Coronary artery (tissue), 2 donors: ENCODE results near the gene KIAA0930.

Experiments
- DNase-seq: peaks from one replicate; pipeline ENCODE4 v3.0.0-alpha.2; 2017; ENCODE audit warnings: low spot score
- H3K27ac ChIP-seq, 2 donors: fragments of 200-600 bp; sonication (generic); one replicate each; pipeline ENCODE4 v1.5.1; 2016 to 2019
- H3K4me3 ChIP-seq: fragments of 200-600 bp; sonication (generic); 2 replicates; pipeline ENCODE4 v1.5.1; 2016; ENCODE audit warnings: mild to moderate bottlenecking, moderate library complexity
- TF ChIP-seq, protein P1 (sequence below): fragments of 200-600 bp; sonication (generic); IDR thresholded peaks from one replicate; pipeline ENCODE4 v1.5.1; 2019; ENCODE audit warnings: antibody characterized with exemption

The KIAA0930 gene

DNA sequence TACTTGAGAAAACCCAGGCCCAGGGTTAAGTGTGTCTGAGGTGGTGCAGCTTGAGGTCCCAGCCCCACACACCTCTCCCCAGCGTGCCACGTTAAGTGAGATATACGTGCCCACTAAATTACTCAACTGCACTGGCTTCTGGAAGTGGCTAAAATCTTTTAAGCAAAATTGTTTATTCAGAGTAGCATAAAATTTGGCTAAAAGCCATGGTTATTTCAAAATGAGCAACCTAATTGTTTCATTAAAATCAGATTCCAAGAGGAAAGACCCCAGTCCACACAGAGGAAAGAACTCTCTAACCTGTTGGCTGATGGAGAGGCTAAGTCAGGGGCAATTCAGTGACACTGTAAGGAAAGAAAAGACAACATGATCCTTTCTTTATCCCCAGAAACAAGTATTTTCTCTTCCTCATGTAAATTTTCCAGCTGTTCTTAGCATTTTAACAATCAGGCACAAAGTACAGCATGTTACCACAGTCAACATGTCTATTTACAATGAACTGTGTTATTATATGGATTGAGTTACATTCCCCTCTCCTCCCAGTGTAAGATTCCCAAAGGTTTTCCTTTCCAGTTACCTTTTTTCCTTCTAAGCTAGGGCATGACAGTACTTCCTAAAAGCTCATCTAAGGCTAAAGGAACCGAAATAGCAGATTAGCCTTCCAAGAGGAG lies 50.4 kb downstream of the KIAA0930 start:
- Histone ChIP-seq H3K4me3 (no peak overlapping the region), H3K27ac (no peak overlapping the region)
- TF ChIP-seq, protein P1, sequence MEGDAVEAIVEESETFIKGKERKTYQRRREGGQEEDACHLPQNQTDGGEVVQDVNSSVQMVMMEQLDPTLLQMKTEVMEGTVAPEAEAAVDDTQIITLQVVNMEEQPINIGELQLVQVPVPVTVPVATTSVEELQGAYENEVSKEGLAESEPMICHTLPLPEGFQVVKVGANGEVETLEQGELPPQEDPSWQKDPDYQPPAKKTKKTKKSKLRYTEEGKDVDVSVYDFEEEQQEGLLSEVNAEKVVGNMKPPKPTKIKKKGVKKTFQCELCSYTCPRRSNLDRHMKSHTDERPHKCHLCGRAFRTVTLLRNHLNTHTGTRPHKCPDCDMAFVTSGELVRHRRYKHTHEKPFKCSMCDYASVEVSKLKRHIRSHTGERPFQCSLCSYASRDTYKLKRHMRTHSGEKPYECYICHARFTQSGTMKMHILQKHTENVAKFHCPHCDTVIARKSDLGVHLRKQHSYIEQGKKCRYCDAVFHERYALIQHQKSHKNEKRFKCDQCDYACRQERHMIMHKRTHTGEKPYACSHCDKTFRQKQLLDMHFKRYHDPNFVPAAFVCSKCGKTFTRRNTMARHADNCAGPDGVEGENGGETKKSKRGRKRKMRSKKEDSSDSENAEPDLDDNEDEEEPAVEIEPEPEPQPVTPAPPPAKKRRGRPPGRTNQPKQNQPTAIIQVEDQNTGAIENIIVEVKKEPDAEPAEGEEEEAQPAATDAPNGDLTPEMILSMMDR: no peak
- DNase-seq: no peak

DNA sequence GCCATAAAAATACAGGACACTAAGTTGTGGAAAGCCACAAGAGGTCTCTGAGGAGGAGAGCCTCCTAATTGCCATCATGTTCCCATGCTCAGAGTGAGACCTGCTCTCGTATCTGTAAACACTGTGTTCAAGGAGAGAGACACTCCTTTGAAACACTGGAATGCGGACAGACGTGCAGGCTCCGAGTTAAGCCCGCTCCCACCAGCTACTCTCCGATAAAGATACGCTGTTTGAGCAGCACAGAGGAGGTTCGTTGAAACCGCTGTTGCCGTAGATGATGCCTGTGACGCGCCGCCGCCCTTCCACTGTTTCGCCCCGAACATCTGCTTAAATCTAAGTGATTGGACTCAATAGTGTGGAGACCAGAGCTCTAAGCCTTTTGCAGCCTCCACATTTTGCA lies 51.9 kb downstream of the KIAA0930 start:
- Histone ChIP-seq H3K4me3 (no peak overlapping the region), H3K27ac (no peak overlapping the region)
- no peak for DNase-seq
- TF ChIP-seq, protein P1: no peak

DNA sequence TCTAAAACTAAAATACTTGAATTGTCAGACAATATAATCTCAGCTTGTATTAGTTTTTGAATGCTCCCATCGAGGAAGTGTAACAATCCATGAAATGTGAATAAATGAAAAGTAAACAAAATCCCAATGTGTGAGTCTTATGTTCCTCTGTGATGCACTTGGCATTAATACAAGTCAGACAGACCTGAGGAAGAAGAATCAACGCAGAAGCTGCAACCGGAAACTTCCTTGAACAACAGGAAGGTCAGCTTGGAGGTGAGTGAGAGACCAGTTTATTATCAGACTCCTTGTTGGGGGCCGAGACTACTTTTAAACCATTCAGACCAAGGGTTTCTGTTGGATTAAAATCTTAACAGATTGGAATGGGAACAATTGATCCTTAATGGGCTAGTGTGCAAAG lies 52.8 kb downstream of the KIAA0930 start:
- no peak for DNase-seq
- Histone ChIP-seq H3K27ac (no peak overlapping the region), H3K4me3 (no peak overlapping the region)
- TF ChIP-seq, protein P1: no peak

DNA sequence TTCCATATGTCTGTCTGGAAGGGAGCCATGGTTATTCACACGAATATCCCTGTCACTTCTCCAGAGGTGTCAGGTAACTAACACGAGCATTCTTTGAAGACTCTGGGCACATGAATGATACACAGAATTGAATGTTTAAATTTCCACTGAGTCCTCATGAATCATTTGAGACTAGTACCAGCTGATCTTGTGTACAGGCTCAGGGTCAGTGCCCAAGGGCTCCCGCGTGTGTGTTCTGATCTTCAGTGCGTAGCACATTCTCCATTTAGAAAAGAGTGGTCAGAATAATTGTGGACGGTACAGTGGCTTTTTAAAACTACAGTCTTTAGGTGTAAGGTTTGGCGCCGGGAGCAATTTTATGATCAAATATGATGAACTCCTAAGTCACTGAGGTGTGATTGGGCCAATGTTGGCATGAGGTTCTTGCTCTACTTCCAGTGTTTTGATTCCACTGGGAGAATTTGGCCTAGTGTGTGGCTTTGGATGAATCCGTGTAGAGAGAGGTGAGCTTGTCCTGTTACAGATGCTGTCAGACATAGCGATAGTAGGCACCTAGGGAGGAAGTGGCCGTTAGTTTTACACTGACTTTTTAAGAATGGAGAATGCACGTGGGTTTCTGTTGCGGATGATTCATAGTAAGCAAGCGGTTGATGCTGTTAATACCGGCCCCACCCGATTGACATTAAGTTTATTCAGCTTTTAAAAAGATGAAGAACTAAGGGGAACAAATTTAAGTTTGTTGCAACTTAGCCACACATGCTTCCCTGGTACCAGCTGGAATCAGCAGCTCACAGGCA lies 54.8 kb downstream of the KIAA0930 start:
- DNase-seq: no peak
- TF ChIP-seq, protein P1: no peak
- Histone ChIP-seq H3K4me3 (no peak overlapping the region), H3K27ac (no peak overlapping the region)

DNA sequence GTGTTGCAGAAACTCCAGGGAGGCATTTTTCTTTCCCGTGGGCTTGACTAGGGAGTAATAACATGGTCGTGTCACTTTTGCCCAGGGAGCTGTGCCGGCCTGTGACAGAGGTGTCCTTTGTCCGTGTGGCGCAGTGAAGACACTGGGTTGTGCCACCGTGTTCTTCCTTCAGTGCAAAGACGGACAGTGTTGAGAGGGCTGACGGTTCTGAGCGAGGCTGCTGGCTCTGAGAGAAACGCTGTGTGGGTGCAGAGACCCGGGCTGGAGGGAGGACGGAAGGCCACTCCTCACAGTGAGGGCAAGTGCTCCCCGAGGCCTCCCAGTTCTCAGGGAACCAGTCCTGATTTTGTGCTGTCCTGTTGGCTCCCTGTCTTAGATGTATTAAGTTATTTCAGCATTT lies 56.7 kb downstream of the KIAA0930 start:
- H3K4me3 ChIP-seq: no peak overlapping the region
- no peak for DNase-seq
- H3K27ac ChIP-seq: no peak overlapping the region
- TF ChIP-seq, protein P1: no peak

DNA sequence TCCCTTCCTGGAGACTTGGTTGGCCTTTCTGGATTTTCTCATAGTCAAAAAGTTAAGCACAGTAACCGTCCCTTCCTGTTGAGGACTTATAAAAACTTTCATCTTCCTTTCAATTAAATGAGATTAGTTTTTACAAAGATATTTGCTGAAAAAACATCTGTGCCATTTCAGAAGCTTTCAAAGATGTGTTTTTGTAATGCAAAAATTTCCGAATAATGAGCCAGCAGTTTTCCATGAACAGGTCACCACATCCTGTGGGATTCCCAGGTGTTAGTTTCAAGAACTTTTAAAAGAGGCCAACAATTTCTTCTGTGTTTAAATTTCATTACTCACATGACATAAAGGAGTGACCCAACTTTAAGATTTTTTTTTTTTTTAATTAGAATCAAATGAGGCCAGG lies 58.9 kb downstream of the KIAA0930 start:
- DNase-seq: no peak
- TF ChIP-seq, protein P1: no peak

DNA sequence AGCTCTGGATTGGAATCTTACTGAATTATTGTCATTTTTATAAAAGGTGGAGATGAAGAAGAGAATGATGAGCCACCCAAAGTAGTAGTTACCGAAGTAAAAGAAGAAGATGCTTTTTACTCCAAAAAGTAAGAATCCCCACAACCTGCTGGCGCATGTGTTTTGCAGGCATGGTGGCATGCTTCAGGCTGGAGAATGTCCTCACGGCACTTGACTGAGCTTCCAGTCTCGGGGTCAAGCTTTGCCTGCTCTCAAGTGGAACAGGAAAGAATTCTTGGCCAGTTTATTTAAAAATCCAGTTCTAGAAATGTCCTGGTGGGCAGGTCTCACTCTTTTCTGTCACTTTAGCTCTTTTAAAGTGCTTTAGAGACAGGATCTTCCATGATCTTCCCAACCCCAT lies 59.5 kb downstream of the KIAA0930 start:
- Histone ChIP-seq H3K27ac (no peak overlapping the region), H3K4me3 (no peak overlapping the region)
- no peak for DNase-seq
- TF ChIP-seq, protein P1: no peak

More for the DNA sequence above, 58.9 kb downstream of the KIAA0930 start:
- Histone ChIP-seq H3K27ac (no peak overlapping the region), H3K4me3 (no peak overlapping the region)
